ENCODE measurements around the gene UGT1A3.

UGT1A3 gene

DNA sequence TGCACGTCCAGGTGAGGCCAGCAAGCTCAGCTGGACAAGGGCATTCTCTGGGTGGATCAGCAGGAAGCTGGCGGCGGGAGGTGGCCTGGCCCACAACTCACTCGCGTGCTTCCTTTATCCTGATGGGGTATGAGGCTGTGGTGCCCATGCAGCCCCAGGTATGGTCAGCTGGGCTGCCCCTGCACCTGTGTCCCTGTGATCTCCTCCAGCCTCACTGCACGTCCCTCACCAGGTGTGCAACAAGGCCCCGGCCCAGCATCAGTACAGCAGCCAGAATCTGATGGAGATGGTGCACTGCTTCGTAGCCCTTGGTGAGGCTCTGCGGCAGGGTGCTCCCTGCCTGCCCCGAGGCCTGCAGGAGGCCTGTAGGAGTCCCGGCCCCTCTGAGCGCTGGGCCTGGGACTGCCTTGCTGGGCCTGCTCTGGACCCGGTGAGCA lies 66.9 kb downstream of the UGT1A3 start:
- DNase-seq (ENCODE audit: low read depth): no peak

DNA sequence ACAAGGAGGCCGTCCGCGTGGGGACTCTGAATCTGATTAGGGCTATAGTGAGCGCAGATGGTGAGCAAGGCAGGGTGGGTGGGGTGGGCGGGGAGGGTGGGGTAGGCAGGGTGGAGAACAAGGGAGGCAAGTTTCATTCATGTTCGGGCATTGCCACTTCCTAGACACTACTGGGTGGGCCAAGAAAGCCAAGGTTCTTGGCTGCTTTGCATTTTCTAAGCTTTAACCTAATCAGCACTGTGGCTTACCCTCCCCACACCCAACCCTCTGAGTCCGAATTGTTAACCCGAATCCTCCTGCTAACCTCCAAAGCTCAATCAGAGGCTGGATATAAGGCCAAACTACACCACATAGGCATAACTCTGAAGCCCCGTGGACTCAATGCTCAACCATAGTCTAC lies 67.4 kb downstream of the UGT1A3 start:
- DNase-seq (ENCODE audit: low read depth): no peak

DNA sequence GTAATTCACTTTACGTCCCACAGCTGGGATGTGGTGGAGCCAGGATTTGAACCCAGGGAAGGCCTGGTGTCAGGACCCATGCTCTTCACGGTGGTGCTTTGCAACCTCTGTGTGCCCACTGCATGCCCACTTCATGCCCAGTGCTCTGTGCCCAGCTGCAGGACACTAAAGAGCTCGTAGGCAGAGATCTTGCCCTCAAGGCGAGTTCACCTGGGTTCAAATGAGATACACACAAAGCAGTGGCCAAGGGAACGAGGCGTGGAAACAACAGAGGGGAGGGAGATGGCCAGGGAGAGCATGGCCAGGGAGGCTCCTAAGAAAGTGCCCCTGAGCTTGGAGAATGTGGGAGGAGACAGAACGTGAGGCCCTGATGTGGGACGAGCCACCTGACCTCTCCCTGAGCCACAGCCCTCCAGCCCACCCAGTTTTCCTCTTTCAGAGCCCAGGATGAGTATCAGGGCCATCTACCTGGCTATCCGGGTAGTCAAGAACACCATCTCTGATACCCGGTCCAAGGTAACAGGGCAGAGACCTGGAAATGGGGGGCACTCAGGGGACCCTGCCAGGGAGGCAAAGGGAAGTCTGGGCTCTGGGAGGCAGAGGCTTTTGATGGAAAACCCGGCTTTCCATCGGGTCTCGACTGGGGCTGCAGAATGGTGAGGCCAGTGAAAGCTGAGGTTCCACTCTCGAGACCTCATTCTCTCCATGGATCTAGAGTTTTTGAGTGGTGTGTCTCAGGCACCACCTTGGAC lies 69.7 kb downstream of the UGT1A3 start:
- DNase-seq (ENCODE audit: low read depth): no peak

DNA sequence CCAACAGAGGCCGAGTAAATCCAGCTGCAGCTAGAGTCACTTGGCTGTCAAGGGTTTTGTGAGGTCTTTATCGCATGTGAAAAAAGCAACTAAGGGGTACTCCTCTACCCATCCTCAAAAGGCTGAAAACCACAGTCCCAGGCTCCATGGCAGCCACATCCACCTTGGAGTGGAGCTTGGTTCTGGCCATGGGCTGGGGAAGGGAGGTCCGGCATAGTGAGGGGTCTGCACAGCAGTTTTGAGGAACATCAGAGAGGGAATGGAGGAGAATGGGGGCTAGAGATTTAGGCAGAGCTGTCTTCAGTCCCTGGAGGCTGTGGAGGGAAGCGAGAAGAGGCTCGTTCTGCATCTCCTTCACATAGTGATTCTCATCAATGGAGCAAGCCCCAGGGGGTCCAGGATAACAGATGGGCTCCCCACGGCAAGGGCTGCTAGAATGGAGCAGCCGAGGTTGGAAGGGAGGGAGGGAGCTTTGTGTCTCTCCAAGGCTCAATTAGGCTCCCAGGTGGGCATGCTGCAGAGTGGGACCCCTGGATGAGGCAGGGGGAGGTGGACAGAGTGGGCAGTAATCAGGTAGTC lies 70.3 kb downstream of the UGT1A3 start:
- no peak for DNase-seq (ENCODE audit: low read depth)

DNA sequence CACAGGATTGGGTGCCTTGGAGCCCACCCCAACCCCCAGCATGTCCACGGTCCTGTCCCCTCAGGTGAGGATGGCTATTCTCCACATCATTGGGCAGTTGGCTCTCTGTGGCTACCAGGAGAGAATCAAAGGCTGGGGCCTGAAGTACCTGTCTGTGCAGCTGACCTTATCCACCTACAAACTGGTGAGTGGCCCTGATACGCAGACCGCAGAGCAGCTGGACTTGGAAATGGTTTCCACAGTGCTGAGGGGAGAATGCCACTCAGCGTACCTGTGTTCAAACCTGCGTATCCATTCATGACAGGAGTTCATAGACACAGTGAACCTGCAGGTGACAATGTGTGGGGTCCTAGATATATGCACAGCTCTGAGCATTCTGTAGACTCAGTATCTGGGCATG lies 70.9 kb downstream of the UGT1A3 start:
- no peak for DNase-seq (ENCODE audit: low read depth)

DNA sequence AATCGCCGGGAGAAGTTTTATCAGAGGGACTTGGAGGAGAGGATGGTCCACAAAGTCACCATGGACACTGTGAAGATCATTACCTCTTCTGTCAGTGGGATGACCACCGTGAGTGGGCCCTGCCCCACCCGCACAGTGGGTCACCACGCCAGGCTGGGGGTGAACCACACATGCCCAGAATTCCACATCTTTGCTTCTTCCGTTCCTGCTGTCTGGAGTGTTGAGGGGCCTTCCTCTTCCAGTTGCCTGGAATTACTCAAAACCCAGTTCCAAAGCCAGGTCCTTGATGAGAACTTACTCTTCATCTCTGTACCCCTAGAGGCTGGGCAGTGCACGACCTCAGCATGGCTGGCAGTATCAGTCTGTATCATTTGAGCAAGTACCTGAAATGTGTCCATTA lies 71.4 kb downstream of the UGT1A3 start:
- no peak for DNase-seq (ENCODE audit: low read depth)

DNA sequence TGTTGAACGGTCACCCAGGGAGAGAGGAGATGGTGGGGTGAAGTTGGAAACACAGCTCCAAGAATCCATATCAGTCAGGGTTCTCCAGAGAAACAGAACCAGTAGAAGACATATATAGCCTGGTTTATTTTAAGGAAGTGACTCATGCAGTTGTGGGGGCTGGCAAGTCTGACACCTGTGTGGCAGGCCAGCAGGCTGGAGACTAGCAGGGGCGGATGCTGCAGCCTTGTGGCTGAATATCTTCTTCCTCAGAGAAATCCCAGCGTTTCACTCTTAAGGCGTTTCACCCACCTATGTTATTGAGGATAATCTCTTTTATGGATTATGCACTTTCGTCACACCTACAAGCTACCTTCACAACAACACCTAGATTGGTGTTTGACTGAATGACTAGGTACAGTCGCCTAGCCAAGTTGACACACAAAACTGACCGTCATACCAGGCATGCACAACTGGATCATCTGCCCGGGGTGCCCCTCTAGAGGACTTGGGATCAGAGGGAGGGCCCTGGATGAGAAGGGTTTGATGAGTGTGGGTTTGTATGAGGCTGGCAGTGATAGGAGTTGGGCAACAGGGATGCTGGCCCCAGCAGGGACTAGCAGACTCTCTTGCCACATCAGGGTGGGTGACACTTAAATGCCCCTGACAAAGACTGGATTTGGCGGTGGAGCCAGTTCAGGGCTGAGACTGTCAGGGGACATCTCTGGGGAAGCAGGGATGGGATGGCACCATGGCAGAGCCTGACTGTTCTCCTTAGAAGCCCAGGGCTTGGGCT lies 72.7 kb downstream of the UGT1A3 start:
- no peak for DNase-seq (ENCODE audit: low read depth)

DNA sequence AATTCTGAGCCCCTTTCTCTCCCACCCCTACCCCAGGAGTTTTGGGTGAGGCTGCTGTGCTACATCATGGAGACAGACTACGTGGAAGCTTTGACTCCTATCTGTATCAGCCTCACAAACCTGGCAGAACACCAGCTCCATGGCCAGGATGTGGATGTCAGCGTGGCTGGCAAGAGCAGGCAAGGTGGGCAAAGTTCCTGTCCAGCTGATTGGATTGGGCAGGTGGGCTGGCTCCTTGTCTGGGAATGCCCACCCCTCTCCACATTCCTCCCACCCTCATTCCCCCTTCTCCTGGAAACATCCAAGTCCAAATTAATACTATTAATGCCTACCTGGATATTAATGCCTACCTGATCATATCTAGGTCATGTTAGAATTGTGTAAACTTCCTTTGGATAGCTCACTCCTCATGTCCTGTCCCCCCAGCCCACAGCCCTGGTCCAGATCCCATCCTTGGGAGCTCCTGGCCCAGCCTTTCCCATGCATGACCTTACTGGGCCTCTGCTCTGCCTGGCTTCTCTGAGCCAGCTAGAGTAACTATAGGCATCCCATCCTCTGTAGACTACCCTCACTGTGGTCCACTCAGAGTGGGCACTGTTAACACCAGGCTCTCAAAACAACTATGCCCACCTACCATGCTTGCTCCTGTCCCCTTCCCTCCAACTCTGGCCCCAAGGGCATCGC lies 73.4 kb downstream of the UGT1A3 start:
- no peak for DNase-seq (ENCODE audit: low read depth)

DNA sequence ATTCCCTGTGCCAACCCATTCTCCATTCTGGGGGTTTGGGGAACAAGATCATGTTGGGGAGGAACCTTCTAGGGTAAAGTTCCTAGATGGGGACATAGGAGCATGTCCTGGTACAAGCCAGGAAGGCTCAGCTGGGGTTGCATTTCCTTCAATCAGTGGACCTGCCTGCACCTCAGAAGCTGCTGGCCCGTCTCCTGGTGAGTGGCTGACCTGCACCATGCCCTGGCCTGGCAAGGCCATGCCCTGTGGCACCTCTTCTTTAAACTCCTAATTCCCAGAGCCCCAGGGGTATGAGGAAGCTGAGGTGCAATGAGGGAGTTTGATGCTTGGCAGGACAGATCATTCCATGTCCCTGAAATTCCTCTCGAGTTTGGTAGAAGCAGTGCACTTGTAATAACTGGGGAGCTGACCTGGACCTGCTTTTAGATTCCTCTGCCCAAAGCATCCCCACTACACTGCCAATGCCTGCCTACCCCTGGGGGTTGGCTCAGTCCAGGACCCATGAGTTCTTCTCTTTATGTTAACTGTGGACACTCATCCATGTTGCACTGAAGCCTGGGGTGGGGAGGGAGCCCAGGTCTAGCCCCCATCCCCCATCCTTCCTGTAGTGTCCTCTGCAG lies 74.6 kb downstream of the UGT1A3 start:
- DNase-seq (ENCODE audit: low read depth): no peak

DNA sequence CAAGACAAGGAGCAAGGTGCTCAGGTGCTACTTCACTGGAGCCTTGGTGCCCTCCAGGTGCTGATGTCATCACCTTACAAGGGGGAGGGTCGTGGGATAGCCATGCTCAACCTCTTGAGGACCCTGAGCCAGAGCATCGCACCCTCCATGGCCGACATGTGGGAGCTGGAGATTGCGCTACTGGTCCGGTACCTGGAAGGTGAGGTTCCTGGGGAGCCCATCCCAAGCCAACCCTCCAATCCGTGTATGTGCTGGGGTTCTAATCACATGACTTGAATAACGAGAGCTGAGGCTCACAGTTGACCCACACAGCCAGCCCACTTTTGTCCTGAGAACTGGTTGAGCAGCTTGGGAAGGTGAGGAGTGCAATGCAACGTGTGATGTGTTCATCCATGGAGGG lies 75.2 kb downstream of the UGT1A3 start:
- no peak for DNase-seq (ENCODE audit: low read depth)

DNA sequence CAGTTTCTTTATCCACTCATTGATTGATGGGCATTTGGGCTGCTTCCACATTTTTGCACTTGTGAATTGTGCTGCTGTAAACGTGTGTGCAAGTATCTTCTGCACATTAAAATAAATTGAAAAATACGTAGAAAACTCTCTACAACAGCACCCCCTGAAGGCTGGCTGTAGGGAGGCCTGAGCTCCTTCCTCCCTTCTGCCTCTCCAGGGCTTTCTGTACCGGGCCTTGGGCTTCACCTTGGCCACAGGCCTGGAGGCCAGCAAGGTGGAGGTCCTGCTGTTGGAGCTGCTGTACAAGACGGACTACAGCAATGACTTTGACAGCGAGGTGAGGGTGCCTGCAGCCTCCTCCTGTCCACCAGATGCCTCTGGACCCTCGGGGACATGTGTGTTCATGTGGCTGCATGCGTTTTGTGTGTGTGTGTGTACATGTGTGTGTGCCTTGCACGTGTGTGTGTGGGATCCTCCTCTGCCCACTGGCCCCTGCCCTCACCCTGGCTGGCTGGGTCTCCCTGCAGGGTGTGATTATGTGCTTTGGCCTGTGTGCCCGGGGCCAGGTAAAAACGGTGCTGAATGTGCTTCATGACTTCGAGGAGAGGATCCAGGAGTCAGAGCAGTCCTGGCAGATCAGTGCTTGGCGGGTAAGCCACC lies 78.5 kb downstream of the UGT1A3 start:
- no peak for DNase-seq (ENCODE audit: low read depth)

DNA sequence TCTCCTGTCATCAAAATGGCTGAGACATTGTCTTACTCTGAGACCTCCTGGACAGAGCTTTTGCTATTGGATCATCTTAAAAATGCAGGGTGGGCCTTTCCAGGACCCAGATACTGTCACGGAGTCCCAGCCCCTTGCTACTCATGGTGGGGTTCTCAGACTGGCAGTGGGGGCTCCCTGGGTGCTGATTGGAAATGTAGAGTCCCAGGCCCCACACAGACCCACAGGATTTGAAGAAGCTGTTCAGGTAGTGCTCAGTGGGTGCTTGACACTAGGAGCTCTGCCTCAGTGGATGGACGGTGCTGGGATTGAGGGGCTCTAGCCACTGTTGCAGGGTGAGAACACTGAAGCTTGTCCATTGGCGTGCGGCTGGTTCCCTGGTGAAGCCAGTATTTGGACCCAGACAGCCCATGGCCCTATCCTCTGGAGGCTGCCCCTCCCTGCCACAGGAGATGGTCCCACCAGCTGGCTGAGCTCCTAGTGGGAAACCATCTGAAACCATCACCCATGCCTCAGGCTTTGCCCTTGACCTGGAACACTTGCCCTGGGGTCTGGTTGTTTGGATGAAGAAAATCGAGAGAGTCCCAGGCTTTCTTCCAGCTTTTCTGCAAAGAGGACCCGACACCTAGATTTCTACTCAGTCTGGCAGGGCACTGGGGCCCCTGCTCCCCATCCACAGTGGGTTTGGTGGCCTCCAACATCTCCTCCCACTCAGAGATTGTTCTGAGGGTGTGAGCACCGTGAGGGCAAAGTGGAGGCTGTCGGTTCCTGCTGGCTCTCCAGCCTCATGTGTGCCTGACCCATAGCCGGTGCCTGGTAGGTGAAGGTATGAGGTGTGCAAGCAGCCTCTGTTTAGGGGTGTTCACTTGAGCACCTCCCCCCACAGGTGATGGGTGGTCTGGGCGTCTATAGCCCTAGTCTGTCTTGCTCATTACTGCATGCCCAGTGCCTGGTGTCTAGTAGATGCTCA lies 79.4 kb downstream of the UGT1A3 start:
- DNase-seq (ENCODE audit: low read depth): no peak

DNA sequence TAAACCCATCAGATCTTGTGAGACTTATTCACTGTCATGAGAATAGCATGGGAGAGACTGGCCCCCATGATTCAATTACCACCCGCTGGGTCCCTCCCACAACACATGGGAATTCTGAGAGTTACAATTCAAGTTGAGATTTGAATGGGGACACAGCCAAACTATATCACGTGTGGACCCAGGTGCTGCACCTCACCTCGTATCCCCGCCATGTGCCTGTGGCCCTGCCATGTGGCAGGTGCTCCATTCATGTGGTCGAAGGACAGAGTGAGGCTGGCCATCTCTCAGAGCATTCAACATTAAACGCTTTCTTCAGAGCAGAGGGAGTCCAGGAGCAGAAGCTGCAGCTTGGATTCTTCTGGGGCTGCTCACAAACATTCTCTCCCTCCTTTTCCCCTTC lies 81.5 kb downstream of the UGT1A3 start:
- DNase-seq (ENCODE audit: low read depth): no peak

DNA sequence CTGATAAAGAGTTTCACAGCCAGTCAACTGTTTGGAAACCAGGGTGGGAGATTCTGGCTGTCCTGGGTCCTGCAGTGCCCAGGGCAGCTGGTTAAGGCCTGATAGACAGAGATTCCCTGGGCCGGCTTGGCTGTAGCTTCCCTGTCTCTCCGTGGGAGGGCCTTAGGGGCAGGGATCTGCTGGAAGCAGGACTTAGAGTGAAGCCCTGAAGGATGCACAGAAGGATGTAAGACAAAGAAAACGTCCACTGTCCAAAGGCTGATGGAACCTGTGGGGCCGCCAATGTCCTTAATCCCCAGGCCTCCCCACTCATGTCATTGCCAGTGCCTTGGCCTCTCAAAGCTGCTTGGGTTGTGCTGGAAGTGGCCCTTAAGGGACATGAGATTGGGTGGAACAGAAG lies 82.2 kb downstream of the UGT1A3 start:
- no peak for DNase-seq (ENCODE audit: low read depth)

DNA sequence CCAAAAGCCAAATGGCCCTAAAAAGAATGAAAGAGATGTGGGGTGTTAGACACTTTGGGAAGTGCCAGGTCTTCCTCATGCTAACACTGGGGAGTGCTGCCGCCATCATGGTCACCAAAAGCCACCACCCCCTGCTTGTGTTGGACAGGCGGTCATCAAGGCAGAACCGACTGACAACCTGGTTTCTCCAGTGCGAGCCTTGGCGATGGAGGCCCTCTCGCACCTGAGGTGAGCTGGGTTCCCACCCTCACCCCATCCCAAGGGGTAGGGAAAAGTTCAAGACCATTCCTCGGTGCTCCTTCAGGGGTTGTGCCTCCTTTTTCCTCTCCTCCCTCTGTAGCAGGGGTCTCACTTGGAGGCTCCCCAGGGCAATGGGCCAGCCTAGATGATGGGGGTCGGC lies 82.9 kb downstream of the UGT1A3 start:
- no peak for DNase-seq (ENCODE audit: low read depth)

DNA sequence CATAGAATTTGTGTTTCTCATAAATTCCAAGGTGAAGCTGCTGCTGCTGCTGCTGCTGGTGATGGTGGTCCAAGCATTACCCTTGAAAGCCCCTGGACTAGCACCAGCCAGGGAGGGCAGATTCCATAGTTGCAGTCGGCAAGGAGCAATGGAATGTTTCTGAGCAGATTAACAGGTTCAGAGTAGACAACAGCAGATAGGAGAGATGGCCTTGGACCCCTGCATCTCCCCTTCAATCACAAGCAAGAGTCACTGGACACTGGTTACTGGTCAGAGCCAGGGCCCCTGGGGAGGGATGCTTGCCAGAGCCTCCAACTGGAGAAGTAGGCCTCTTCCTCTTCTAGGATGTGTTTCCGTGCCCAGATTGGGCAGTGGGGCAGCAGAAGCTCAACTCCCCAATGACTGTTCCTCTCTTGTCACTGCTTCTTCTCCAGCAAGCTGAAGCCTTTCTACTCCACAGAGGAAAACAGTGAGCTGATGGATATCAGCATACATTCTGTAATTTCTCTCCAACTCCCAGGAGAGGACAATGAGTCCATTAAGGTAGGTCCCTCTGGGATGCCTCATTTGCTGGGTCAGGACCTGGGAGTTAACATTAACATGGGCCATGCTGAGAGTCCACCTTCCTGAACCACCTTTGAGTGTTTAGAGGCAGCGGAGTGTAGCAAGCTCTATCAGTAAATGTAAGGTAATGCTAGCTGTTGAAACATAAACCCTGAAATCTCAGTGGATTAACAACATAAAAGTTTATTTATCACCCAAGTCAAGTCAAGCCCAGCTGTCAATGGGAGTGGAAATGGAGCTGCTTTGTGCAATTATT lies 84.6 kb downstream of the UGT1A3 start:
- DNase-seq (ENCODE audit: low read depth): no peak

DNA sequence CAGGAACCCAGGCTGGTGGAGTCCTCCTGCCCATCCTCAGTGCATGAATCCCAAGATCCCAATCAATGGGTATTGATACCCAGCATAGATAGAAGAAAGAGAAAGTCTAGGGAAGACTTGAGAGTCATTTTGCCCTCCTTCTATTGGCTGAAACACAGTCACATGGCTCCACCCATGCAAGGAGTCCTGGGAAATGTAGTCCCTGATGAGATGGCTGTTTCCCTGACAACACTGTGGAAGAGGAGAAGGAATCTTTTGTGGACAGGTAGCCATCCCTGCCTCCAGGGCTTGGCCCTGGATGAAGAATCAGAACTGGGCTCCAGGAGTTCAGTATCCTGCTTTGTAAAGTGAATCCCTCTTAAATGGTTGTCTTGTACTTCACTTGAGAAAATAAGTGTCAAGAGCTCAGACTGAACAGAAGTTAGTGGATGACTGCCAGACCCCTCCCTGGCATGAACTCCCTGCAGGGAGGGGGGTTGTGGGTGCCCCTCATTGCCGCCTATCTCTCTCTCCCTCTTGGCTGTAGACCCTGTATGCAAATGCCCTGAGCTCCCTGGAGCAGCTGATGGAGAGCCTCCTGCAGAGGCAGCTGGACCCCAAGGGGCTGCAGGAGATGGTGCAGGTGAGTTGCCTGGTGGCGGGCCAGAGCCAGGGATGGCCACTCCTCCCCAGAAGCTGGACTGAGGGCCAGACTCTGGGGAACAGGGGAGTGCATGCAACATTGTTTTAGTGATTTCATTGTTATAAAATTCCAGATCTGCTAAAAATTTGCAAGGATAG lies 85.4 kb downstream of the UGT1A3 start:
- no peak for DNase-seq (ENCODE audit: low read depth)

DNA sequence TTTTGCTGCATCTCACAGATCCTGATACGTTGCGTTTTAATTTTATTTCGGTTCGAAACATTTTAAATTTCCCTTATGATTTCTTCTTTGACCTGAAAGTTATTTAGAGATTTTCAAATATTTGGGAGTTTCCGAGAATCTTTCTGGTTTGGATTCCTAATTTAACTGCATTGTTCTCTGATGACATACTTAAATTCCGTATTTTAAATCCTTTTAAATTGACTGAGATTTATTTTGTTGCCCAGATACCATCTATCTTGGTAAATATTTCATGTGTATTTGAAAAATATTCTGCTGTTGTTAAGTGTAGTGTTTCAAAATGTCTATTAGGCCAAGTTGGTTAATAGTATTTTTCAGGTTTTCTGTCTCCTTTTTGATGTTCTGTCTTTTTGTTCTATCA lies 87.0 kb downstream of the UGT1A3 start:
- no peak for DNase-seq (ENCODE audit: low read depth)

DNA sequence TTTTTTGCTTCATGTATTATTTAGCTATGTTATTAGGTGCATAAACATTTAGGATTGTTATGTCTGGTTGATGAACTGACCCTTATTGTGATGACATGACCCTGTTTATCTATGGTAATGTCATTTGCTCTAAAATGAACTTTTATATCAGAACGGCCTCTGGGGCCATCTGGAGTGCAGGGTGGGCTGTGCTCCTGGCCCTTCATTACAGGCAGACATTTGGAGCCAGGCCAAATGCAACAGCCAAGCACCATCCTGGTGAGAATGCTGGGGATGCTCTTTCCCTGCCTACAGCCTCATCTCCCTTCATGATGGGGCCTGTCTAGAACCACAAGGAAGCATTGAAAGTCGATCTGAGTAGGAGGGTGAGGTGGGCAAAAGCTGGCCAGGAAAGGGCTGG lies 87.5 kb downstream of the UGT1A3 start:
- DNase-seq (ENCODE audit: low read depth): no peak
